Thyroid gland (tissue), 4 donors: ENCODE measurements around the gene BPIFA1.

Experiments
- POLR2A ChIP-seq, 2 donors: fragments of 450-650 bp; IDR thresholded peaks; one replicate each; pipeline ENCODE4 v1.6.1; 2017; ENCODE audit warnings: antibody characterized with exemption in 2 of 2, mild to moderate bottlenecking in 2 of 2, moderate library complexity in 1 of 2
- TF ChIP-seq, protein P1 (sequence below), 6 experiments: fragments of 200-600 bp in 3 of 6; fragments of 450-650 bp in 3 of 6; sonication (generic) in 3 of 6; IDR thresholded peaks; one replicate each; pipeline ENCODE4 v1.5.1; 2016 to 2019; ENCODE audit warnings: antibody characterized with exemption in 6 of 6, mild to moderate bottlenecking in 2 of 6, inconsistent platforms in 1 of 6, moderate library complexity in 1 of 6

DNA sequence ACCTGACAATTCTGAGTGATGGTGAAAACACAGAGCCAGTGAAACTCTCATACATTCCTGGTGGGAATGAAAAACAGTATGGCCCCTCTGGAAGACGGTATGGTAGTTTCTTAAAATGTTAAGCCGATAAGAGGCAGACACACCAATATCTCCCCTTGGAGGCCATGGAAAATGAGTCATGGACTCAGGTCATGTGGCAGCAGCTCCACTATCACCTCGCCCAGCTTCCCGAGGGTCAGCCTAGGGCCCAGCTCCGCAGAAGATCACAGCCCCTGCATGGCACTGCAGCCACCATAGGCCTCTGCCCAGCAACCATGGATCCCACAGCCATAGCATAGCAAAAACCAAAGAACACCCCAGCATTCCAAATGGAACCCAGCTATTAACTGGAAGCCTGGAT, 21.4 kb downstream of the BPIFA1 start:
- no peak for TF ChIP-seq POLR2A (IDR thresholded peaks at IDR 0.05)
- TF ChIP-seq, protein P1, sequence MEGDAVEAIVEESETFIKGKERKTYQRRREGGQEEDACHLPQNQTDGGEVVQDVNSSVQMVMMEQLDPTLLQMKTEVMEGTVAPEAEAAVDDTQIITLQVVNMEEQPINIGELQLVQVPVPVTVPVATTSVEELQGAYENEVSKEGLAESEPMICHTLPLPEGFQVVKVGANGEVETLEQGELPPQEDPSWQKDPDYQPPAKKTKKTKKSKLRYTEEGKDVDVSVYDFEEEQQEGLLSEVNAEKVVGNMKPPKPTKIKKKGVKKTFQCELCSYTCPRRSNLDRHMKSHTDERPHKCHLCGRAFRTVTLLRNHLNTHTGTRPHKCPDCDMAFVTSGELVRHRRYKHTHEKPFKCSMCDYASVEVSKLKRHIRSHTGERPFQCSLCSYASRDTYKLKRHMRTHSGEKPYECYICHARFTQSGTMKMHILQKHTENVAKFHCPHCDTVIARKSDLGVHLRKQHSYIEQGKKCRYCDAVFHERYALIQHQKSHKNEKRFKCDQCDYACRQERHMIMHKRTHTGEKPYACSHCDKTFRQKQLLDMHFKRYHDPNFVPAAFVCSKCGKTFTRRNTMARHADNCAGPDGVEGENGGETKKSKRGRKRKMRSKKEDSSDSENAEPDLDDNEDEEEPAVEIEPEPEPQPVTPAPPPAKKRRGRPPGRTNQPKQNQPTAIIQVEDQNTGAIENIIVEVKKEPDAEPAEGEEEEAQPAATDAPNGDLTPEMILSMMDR (IDR thresholded peaks at IDR 0.05) = no peak
